Cardiac fibroblast (primary cell): ENCODE data around the gene CCT7.

Experiments
- DNase-seq, 2 donors: peaks; one replicate each; pipeline versions ENCODE4 v3.0.0 to v3.0.0-alpha.2; 2010; ENCODE audit warnings: low read depth in 2 of 2
- H3K4me3 ChIP-seq, 2 donors: replicated peaks in 1 of 2; 1 replicate in 1 of 2; 2 replicates in 1 of 2; pipeline ENCODE4 v1.5.1; 2011; ENCODE audit warnings: low read depth in 2 of 2, low read length in 2 of 2, mild to moderate bottlenecking in 2 of 2, moderate library complexity in 1 of 2
- TF ChIP-seq, protein P1 (sequence below): IDR thresholded peaks from one replicate; pipeline ENCODE4 v1.5.1; 2011; ENCODE audit warnings: low read depth, mild to moderate bottlenecking, low read length, inconsistent platforms

The CCT7 gene

GRCh38 chr2:73203055-73203681 is 30.9 kb upstream of the CCT7 start:
- peak in 1 of 2 donors; percentile 21 for DNase-seq
- TF ChIP-seq, protein P1, sequence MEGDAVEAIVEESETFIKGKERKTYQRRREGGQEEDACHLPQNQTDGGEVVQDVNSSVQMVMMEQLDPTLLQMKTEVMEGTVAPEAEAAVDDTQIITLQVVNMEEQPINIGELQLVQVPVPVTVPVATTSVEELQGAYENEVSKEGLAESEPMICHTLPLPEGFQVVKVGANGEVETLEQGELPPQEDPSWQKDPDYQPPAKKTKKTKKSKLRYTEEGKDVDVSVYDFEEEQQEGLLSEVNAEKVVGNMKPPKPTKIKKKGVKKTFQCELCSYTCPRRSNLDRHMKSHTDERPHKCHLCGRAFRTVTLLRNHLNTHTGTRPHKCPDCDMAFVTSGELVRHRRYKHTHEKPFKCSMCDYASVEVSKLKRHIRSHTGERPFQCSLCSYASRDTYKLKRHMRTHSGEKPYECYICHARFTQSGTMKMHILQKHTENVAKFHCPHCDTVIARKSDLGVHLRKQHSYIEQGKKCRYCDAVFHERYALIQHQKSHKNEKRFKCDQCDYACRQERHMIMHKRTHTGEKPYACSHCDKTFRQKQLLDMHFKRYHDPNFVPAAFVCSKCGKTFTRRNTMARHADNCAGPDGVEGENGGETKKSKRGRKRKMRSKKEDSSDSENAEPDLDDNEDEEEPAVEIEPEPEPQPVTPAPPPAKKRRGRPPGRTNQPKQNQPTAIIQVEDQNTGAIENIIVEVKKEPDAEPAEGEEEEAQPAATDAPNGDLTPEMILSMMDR = no peak
- no peak overlapping the region for H3K4me3 ChIP-seq

DNA sequence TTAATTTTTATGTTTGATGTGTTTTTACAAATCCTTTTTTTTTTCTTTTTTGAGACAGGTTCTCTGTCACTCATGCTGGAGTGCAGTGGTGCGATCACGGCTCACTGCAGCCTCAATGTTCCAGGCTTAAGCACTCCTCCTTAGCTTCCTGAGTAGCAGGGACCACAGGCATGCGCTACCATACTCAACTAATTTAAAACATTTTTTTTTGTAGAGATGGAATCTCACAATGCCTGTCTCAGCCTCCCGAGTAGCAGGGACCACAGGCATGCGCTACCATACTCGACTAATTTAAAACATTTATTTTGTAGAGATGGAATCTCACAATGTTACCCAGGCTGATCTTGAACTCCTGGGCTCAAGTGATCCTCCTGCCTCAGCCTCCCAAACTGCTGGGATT is 28.5 kb upstream of the CCT7 start:
- TF ChIP-seq, protein P1 = no peak
- no peak for DNase-seq
- H3K4me3 ChIP-seq = no peak overlapping the region

GRCh38 chr2:73208258-73208657 is 25.9 kb upstream of the CCT7 start:
- DNase-seq = no peak
- H3K4me3 ChIP-seq = no peak overlapping the region
- TF ChIP-seq, protein P1 = no peak

DNA sequence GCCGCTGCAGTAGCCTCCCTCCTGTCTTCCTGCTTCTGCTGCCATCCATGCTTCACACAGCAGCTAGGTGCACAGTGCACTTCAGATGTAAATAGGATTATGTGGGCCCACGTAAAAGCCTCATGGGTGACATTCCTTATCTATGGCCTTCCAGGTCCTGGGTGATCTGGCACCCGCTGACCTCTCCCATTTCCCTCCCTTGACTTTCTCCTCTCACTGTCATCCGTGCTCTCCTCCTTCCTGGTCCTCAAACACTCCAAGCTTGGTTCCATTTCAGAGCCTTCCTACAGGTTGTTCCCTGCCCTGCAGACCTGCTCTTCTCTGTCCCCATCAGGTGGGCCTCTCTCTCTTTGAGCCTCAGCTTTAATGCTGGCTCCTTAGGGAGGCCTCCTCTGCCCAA is 24.1 kb upstream of the CCT7 start:
- TF ChIP-seq, protein P1 = no peak
- no peak for DNase-seq
- H3K4me3 ChIP-seq = no peak overlapping the region

GRCh38 chr2:73210696-73211095 is 23.4 kb upstream of the CCT7 start:
- TF ChIP-seq, protein P1 = no peak
- no peak overlapping the region for H3K4me3 ChIP-seq
- no peak for DNase-seq

DNA sequence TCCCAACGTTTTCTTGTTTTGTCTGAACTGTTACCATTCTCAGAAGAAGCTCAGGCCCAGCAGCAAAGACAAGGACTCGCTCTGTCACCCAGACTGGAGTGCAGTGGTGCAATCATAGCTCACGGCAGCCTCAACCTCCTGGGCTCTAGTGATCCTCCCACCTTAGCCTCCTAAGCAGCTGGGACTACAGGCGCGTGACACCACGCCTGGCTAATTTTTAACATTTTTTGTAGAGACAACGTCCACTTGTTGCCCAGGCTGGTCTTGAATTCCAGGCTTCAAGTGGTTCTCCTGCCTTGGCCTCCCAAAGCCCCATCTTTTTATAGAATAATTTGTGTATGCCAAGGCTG is 22.0 kb upstream of the CCT7 start:
- no peak for DNase-seq
- TF ChIP-seq, protein P1 = no peak
- H3K4me3 ChIP-seq = no peak overlapping the region
